HL-60 (cell line): Measurements from ENCODE around the gene PDK2.

ENCODE experiments used
- DNase-seq, 2 experiments: peaks; one replicate each; pipeline ENCODE4 v3.0.0-alpha.2; 2010 to 2020; ENCODE audit warnings: low read depth in 1 of 2, low spot score in 1 of 2
- H3K27ac ChIP-seq: fragments of 250-450 bp; sonication (Bioruptor Pico); replicated peaks from 2 replicates; pipeline ENCODE4 v1.5.1; 2020; ENCODE audit warnings: mild to moderate bottlenecking, moderate library complexity
- H3K27me3 ChIP-seq: fragments of 250-450 bp; sonication (Bioruptor Pico); 2 replicates; pipeline ENCODE4 v1.5.1; 2021; ENCODE audit warnings: mild to moderate bottlenecking, moderate library complexity; ENCODE audit not compliant: insufficient read depth, poor library complexity, severe bottlenecking
- H3K4me3 ChIP-seq: replicated peaks from 2 replicates; pipeline ENCODE4 v1.5.1; 2011; ENCODE audit warnings: mild to moderate bottlenecking, control low read depth, low read length; ENCODE audit not compliant: insufficient read depth
- GABPA ChIP-seq: IDR thresholded peaks from 2 replicates; pipeline ENCODE4 v1.6.1; 2012; ENCODE audit warnings: low read depth
- POLR2AphosphoS5 ChIP-seq: IDR thresholded peaks from 2 replicates; pipeline ENCODE4 v1.6.1; 2012; ENCODE audit warnings: low read depth
- SPI1 ChIP-seq: IDR thresholded peaks from 2 replicates; pipeline ENCODE4 v1.6.1; 2012; ENCODE audit warnings: low read depth, mild to moderate bottlenecking, borderline replicate concordance
- TF ChIP-seq, protein P1 (sequence below): IDR thresholded peaks from one replicate; pipeline ENCODE4 v1.5.1; 2011; ENCODE audit warnings: low read length, control low read depth, inconsistent platforms; ENCODE audit not compliant: insufficient read depth
- TF ChIP-seq, protein P2 (sequence below): IDR thresholded peaks from 2 replicates; pipeline ENCODE4 v1.6.1; 2012; ENCODE audit warnings: low read depth; ENCODE audit not compliant: insufficient replicate concordance

The PDK2 gene

DNA sequence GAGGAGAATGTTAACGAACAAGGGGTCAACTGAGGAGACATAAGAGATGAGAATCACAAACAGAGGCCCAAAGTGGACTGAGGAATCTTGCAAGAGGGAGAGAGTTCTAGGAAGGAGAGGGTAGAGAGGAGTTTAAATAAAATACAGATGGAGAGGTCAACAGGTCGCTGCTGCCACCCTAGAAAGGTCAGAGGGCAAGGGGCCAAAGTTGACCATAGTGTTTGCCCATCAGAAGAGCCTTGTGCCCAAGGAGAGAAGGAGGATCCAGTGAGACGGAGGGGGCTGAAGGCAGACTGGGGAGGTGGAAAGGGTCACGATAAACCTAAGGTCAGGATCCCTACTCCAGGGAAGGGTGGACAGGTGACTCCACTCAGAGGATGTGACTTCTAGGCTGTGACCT lies 46.2 kb upstream of the PDK2 start:
- H3K27me3 ChIP-seq = peaks cover 11% of the 10 kb centered on the region
- no peak for DNase-seq
- H3K4me3 ChIP-seq = no peak overlapping the region
- TF ChIP-seq, protein P1, sequence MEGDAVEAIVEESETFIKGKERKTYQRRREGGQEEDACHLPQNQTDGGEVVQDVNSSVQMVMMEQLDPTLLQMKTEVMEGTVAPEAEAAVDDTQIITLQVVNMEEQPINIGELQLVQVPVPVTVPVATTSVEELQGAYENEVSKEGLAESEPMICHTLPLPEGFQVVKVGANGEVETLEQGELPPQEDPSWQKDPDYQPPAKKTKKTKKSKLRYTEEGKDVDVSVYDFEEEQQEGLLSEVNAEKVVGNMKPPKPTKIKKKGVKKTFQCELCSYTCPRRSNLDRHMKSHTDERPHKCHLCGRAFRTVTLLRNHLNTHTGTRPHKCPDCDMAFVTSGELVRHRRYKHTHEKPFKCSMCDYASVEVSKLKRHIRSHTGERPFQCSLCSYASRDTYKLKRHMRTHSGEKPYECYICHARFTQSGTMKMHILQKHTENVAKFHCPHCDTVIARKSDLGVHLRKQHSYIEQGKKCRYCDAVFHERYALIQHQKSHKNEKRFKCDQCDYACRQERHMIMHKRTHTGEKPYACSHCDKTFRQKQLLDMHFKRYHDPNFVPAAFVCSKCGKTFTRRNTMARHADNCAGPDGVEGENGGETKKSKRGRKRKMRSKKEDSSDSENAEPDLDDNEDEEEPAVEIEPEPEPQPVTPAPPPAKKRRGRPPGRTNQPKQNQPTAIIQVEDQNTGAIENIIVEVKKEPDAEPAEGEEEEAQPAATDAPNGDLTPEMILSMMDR = no peak
- TF ChIP-seq, protein P2, sequence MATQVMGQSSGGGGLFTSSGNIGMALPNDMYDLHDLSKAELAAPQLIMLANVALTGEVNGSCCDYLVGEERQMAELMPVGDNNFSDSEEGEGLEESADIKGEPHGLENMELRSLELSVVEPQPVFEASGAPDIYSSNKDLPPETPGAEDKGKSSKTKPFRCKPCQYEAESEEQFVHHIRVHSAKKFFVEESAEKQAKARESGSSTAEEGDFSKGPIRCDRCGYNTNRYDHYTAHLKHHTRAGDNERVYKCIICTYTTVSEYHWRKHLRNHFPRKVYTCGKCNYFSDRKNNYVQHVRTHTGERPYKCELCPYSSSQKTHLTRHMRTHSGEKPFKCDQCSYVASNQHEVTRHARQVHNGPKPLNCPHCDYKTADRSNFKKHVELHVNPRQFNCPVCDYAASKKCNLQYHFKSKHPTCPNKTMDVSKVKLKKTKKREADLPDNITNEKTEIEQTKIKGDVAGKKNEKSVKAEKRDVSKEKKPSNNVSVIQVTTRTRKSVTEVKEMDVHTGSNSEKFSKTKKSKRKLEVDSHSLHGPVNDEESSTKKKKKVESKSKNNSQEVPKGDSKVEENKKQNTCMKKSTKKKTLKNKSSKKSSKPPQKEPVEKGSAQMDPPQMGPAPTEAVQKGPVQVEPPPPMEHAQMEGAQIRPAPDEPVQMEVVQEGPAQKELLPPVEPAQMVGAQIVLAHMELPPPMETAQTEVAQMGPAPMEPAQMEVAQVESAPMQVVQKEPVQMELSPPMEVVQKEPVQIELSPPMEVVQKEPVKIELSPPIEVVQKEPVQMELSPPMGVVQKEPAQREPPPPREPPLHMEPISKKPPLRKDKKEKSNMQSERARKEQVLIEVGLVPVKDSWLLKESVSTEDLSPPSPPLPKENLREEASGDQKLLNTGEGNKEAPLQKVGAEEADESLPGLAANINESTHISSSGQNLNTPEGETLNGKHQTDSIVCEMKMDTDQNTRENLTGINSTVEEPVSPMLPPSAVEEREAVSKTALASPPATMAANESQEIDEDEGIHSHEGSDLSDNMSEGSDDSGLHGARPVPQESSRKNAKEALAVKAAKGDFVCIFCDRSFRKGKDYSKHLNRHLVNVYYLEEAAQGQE = no peak
- no peak for TF ChIP-seq POLR2AphosphoS5
- no peak for TF ChIP-seq GABPA
- no peak for TF ChIP-seq SPI1
- H3K27ac ChIP-seq = no peak overlapping the region

DNA sequence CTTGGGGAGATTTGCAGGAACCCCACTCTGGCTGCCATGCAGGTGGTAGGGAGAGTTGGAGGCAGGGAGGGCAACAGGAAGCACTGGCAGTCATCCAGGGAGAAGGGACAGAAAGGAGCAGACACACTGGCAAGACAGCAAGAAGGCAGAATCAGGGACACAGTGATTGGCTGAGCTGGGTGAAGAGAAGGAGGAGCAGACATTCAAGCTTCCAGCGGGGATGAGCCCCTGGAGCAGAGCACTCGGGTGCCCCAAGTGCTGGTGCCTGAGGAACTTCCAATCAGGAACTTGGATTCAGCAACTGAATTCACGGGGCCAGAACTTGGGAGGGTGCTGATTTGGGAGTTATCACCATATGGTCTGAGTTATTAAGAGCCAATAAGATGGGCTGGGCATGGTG lies 45.5 kb upstream of the PDK2 start:
- Histone ChIP-seq H3K27me3 (peaks cover 18% of the 10 kb centered on the region), H3K27ac (no peak overlapping the region), H3K4me3 (no peak overlapping the region)
- no peak for TF ChIP-seq SPI1
- TF ChIP-seq, protein P2 = no peak
- DNase-seq = no peak

DNA sequence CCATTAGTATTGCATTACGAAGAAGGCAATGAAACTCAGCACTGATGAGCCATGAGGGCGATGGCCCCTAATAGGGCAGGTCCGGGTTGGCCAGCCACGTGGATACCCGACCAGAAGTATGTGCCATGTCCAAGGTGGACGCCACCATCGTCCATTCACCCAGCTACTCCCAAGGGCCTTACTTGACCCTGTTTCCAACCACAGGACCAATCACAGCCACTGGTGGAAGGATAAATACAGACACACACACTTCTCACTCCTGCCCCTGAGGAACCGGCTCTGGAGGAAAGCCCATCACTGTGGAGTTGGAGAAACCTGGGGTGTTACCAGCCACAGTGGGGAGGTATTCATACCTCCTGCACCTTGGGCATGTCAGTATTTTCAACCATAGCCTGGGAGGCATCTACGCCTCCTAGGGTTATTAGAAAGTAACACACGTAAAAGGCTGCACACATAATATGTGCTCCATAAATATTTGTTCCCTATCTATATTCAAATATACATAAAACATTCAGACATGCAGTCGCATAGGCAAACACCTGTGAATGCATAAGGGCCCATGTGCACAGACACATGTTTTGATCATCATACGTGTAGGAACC lies 44.6 kb upstream of the PDK2 start:
- H3K27ac ChIP-seq = no peak overlapping the region
- H3K4me3 ChIP-seq = no peak overlapping the region
- H3K27me3 ChIP-seq = peaks cover 27% of the 10 kb centered on the region
- no peak for DNase-seq
- TF ChIP-seq POLR2AphosphoS5 (no peak), SPI1 (no peak), GABPA (no peak)
- TF ChIP-seq, protein P1 = no peak
- TF ChIP-seq, protein P2 = no peak
